ENCODE data around the gene GNAQ. TPM values are rescaled to one million over a fixed set of nuclear protein-coding genes. Genes with fewer than 3 reads are reported as not detected.

The GNAQ gene
- total RNA-seq, 4 donors from 2014 or later = 64.0 to 80.4 (median 69.2) TPM

- Histone ChIP-seq H3K9me3 (no peaks in the 10 kb centered on the region), H3K4me3 (no peak overlapping the region), H3K36me3 (peaks cover 0 to 11% (median 0%) of the 10 kb centered on the region in 4 donors), H3K27me3 (no peaks in the 10 kb centered on the region), H3K27ac (replicated peaks in 1 of 4) (no peak overlapping the region), H3K4me1 (peaks cover 0 to 21% (median 4%) of the 10 kb centered on the region in 4 donors)
- DNase-seq (ENCODE audit: extremely low spot score) = no peak
- TF ChIP-seq CTCF (IDR thresholded peaks at IDR 0.05) (no peak), POLR2AphosphoS5 (IDR thresholded peaks at IDR 0.05) (no peak), EP300 (IDR thresholded peaks at IDR 0.05) (no peak)
- intact Hi-C loops (cut with DNase I) = loop anchor here (5.0 kb wide), 1 partner anchor 49 kb away; no protein-coding TSS in a partner anchor
- 69% methylated on average over 3 of the region's 3 CpGs for WGBS
Observed at GRCh38 chr9:77783518-77783917, 248.1 kb downstream of the GNAQ start.

- Histone ChIP-seq H3K27me3 (no peaks in the 10 kb centered on the region), H3K9me3 (peaks cover 0 to 4% (median 0%) of the 10 kb centered on the region in 4 donors), H3K36me3 (peaks cover 0 to 5% (median 0%) of the 10 kb centered on the region in 4 donors), H3K4me3 (no peak overlapping the region), H3K4me1 (peaks cover 0 to 14% (median 4%) of the 10 kb centered on the region in 4 donors), H3K27ac (replicated peaks in 1 of 4) (no peak overlapping the region)
- no peak for DNase-seq (ENCODE audit: extremely low spot score)
- 85% methylated on average over 2 of the region's 2 CpGs for WGBS
- intact Hi-C loops (cut with DNase I) = no loop called here
- no peak for TF ChIP-seq CTCF (IDR thresholded peaks at IDR 0.05)
- TF ChIP-seq EP300 (IDR thresholded peaks at IDR 0.05) = no peak
- TF ChIP-seq POLR2AphosphoS5 (IDR thresholded peaks at IDR 0.05) = no peak
- no peak for TF ChIP-seq POLR2A (IDR thresholded peaks at IDR 0.05; ENCODE audit: low read depth)
Observed at GRCh38 chr9:77779010-77779409, 252.6 kb downstream of the GNAQ start.

GRCh38 chr9:77773381-77773780, 258.2 kb downstream of the GNAQ start:
- no peak for TF ChIP-seq EP300 (IDR thresholded peaks at IDR 0.05)
- TF ChIP-seq POLR2AphosphoS5 (IDR thresholded peaks at IDR 0.05) = no peak
- no peak for TF ChIP-seq POLR2A (IDR thresholded peaks at IDR 0.05; ENCODE audit: low read depth)
- TF ChIP-seq CTCF (IDR thresholded peaks at IDR 0.05) = no peak
- intact Hi-C loops (cut with DNase I) = no loop called here
- H3K36me3 ChIP-seq = peaks cover 0 to 5% (median 0%) of the 10 kb centered on the region in 4 donors
- no peak for DNase-seq (ENCODE audit: extremely low spot score)
- peaks cover 0 to 3% (median 0%) of the 10 kb centered on the region in 4 donors for H3K4me1 ChIP-seq
- H3K4me3 ChIP-seq = no peak overlapping the region
- no peaks in the 10 kb centered on the region for H3K27me3 ChIP-seq
- 83% methylated on average over 3 of the region's 3 CpGs for WGBS
- H3K27ac ChIP-seq (replicated peaks in 1 of 4) = no peak overlapping the region
- peaks cover 0 to 4% (median 0%) of the 10 kb centered on the region in 4 donors for H3K9me3 ChIP-seq

- intact Hi-C loops (cut with DNase I) = no loop called here
- H3K27ac ChIP-seq (replicated peaks in 1 of 4) = no peak overlapping the region
- peaks cover 0 to 4% (median 0%) of the 10 kb centered on the region in 4 donors for H3K9me3 ChIP-seq
- 83% methylated on average over 5 of the region's 5 CpGs for WGBS
- no peak overlapping the region for H3K4me3 ChIP-seq
- H3K4me1 ChIP-seq = peaks cover 0 to 6% (median 0%) of the 10 kb centered on the region in 4 donors
- no peaks in the 10 kb centered on the region for H3K27me3 ChIP-seq
- no peak for DNase-seq (ENCODE audit: extremely low spot score)
- H3K36me3 ChIP-seq = no peaks in the 10 kb centered on the region
- no peak for TF ChIP-seq EP300 (IDR thresholded peaks at IDR 0.05)
- no peak for TF ChIP-seq CTCF (IDR thresholded peaks at IDR 0.05)
- TF ChIP-seq POLR2A (IDR thresholded peaks at IDR 0.05; ENCODE audit: low read depth) = no peak
- no peak for TF ChIP-seq POLR2AphosphoS5 (IDR thresholded peaks at IDR 0.05)
Observed at GRCh38 chr9:77772646-77773045, 259.0 kb downstream of the GNAQ start.

- Histone ChIP-seq H3K27me3 (no peaks in the 10 kb centered on the region), H3K36me3 (no peaks in the 10 kb centered on the region), H3K27ac (replicated peaks in 1 of 4) (no peak overlapping the region), H3K4me1 (peaks cover 0 to 13% (median 3%) of the 10 kb centered on the region in 4 donors), H3K4me3 (no peak overlapping the region), H3K9me3 (peaks cover 0 to under 1% (median 0%) of the 10 kb centered on the region in 4 donors)
- 94% methylated on average over 3 of the region's 3 CpGs for WGBS
- intact Hi-C loops (cut with DNase I) = no loop called here
- DNase-seq (ENCODE audit: extremely low spot score) = no peak
- TF ChIP-seq POLR2A (IDR thresholded peaks at IDR 0.05; ENCODE audit: low read depth) (no peak), POLR2AphosphoS5 (IDR thresholded peaks at IDR 0.05) (no peak), CTCF (IDR thresholded peaks at IDR 0.05) (no peak), EP300 (IDR thresholded peaks at IDR 0.05) (no peak)
Observed at GRCh38 chr9:77771171-77771570, 260.4 kb downstream of the GNAQ start.
